HepG2 (cell line): ENCODE data around the gene SSU72. TPM values are rescaled to one million over a fixed set of nuclear protein-coding genes. Genes with fewer than 3 reads are reported as not detected.

Source experiments
- ATAC-seq: fragments of 200-7000 bp; cut with Tn5 transposase; 3 replicates; pipeline ENCODE4 v1.9.1; 2020; ENCODE audit warnings: mild to moderate bottlenecking, moderate library complexity
- BruUV-seq: library from RNA; stranded (reverse); fragments of 400-500 nt; replicated peaks from 2 replicates; lab custom pipeline; 2021; lab: Mats Ljungman, UMichigan
- CTCF ChIA-PET: fragments of 300-600 bp; formaldehyde crosslinking; extraction: SDS; loops from one replicate; lab custom pipeline; 2021; ENCODE audit warnings: low total read pairs, inconsistent platforms, low intra/inter-chr PET ratio; lab: Yijun Ruan, JAX
- POLR2A ChIA-PET: fragments of 350-600 bp; sonication (Branson Sonifier 250); formaldehyde crosslinking; loops from one replicate; lab custom pipeline; 2020; ENCODE audit warnings: antibody characterized with exemption, inconsistent platforms; lab: Yijun Ruan, JAX
- DNase-seq: peaks from one replicate; pipeline ENCODE4 v3.0.0-alpha.2; 2015; ENCODE audit warnings: low spot score
- FAIRE-seq: peaks from 3 replicates; lab custom pipeline; 2011; peaks lifted over from hg19 to GRCh38; lab: Jason Lieb, UNC
- H2AFZ ChIP-seq: one replicate; pipeline ENCODE4 v1.6.1; 2011; ENCODE audit warnings: low read length, inconsistent platforms
- H3K27ac ChIP-seq: fragments of 300-600 bp; 3 replicates; pipeline ENCODE4 v1.8.0; 2011; ENCODE audit warnings: mixed run types, mild to moderate bottlenecking, mixed read lengths, low read length, inconsistent platforms; ENCODE audit not compliant: insufficient read depth; ENCODE audit errors: extremely low read length
- H3K27me3 ChIP-seq, 2 experiments: fragments of 200-600 bp in 1 of 2; 2 replicates in 1 of 2; 3 replicates in 1 of 2; pipeline versions ENCODE4 v1.6.0 to v1.8.0; 2011; ENCODE audit warnings: low read length in 2 of 2, mild to moderate bottlenecking in 2 of 2, moderate library complexity in 2 of 2, inconsistent platforms in 1 of 2; ENCODE audit not compliant: insufficient read depth in 2 of 2, control insufficient read depth in 1 of 2
- H3K36me3 ChIP-seq, 2 experiments: fragments of 200-600 bp in 1 of 2; replicated peaks in 1 of 2; 2 replicates in 1 of 2; 3 replicates in 1 of 2; pipeline versions ENCODE4 v1.5.1 to v1.8.0; 2011; ENCODE audit warnings: low read length in 2 of 2, inconsistent platforms in 1 of 2; ENCODE audit not compliant: insufficient read depth in 2 of 2, control insufficient read depth in 1 of 2
- H3K4me1 ChIP-seq: 2 replicates; pipeline ENCODE4 v1.5.1; 2012; ENCODE audit warnings: low read length, inconsistent platforms; ENCODE audit not compliant: insufficient read depth
- H3K4me2 ChIP-seq: 2 replicates; pipeline ENCODE4 v1.6.0; 2011; ENCODE audit warnings: low read depth, low read length, inconsistent platforms
- H3K4me3 ChIP-seq, 3 experiments: fragments of 200-600 bp in 1 of 3; sonication (generic), shearing (Covaris generic) in 1 of 3; replicated peaks in 1 of 3; 2 replicates each; pipeline ENCODE4 v1.5.1; 2011 to 2016; ENCODE audit warnings: low read length in 3 of 3, inconsistent platforms in 2 of 3, low read depth in 2 of 3, mild to moderate bottlenecking in 2 of 3, control low read depth in 1 of 3, mixed read lengths in 1 of 3; ENCODE audit not compliant: insufficient read depth in 1 of 3
- H3K79me2 ChIP-seq: one replicate; pipeline ENCODE4 v1.6.1; 2011; ENCODE audit warnings: low read length, inconsistent platforms; ENCODE audit not compliant: insufficient read depth
- H3K9ac ChIP-seq: 2 replicates; pipeline ENCODE4 v1.6.0; 2011; ENCODE audit warnings: mild to moderate bottlenecking, low read depth, low read length, inconsistent platforms; ENCODE audit not compliant: insufficient read depth
- H3K9me3 ChIP-seq: 2 replicates; pipeline ENCODE4 v1.5.1; 2012; ENCODE audit warnings: mild to moderate bottlenecking, low read length
- H4K20me1 ChIP-seq: 2 replicates; pipeline ENCODE4 v1.6.0; 2011; ENCODE audit warnings: inconsistent platforms, mild to moderate bottlenecking, low read length, moderate library complexity; ENCODE audit not compliant: insufficient read depth
- ARNT ChIP-seq: fragments of 450-650 bp; IDR thresholded peaks from 2 replicates; pipeline ENCODE4 v1.6.1; 2017
- ATF7-NPFF ChIP-seq: sonication (generic); formaldehyde crosslinking; IDR thresholded peaks from 2 replicates; pipeline ENCODE4 v1.8.1; 2023; ENCODE audit warnings: mild to moderate bottlenecking, low read depth, missing genetic modification reagents, moderate library complexity
- BORCS8-MEF2B ChIP-seq: sonication (generic); formaldehyde crosslinking; IDR thresholded peaks from 2 replicates; pipeline ENCODE4 v1.8.0; 2022; ENCODE audit warnings: mild to moderate bottlenecking, missing genetic modification reagents
- EED ChIP-seq: sonication (generic); formaldehyde crosslinking; IDR thresholded peaks from 2 replicates; pipeline ENCODE4 v1.5.0; 2020; ENCODE audit warnings: mild to moderate bottlenecking, missing genetic modification reagents
- ETV6 ChIP-seq: sonication (generic); formaldehyde crosslinking; conservative IDR thresholded peaks from 2 replicates; pipeline ENCODE4 v1.4.0; 2020; ENCODE audit warnings: missing genetic modification reagents
- HDAC6 ChIP-seq: fragments of 200-600 bp; sonication (generic); IDR thresholded peaks from 2 replicates; pipeline ENCODE4 v1.7.0; 2017; ENCODE audit warnings: mild to moderate bottlenecking, antibody characterized with exemption, low read length, low read depth
- HMG20B ChIP-seq: conservative IDR thresholded peaks from 2 replicates; pipeline ENCODE4 v1.6.1; 2016; ENCODE audit warnings: missing genetic modification reagents, missing compliant biosample characterization
- HOXD1 ChIP-seq: sonication (generic); formaldehyde crosslinking; IDR thresholded peaks from 2 replicates; pipeline ENCODE4 v1.5.0; 2020; ENCODE audit warnings: missing genetic modification reagents
- IRF2 ChIP-seq: IDR thresholded peaks from 2 replicates; pipeline ENCODE4 v1.6.1; 2018; ENCODE audit warnings: missing genetic modification reagents, missing compliant biosample characterization
- JDP2 ChIP-seq: sonication (generic); formaldehyde crosslinking; IDR thresholded peaks from 2 replicates; pipeline ENCODE4 v1.8.1; 2022; ENCODE audit warnings: missing genetic modification reagents, borderline replicate concordance
- MLXIP ChIP-seq: sonication (generic); formaldehyde crosslinking; IDR thresholded peaks from 2 replicates; pipeline ENCODE4 v1.9.0; 2021; ENCODE audit warnings: missing genetic modification reagents, borderline replicate concordance
- NFE2 ChIP-seq: sonication (generic); formaldehyde crosslinking; IDR thresholded peaks from 2 replicates; pipeline ENCODE4 v1.4.0; 2020; ENCODE audit warnings: missing genetic modification reagents
- NRL ChIP-seq: sonication (generic); formaldehyde crosslinking; IDR thresholded peaks from 2 replicates; pipeline ENCODE4 v1.5.0; 2020; ENCODE audit warnings: missing genetic modification reagents, mild to moderate bottlenecking, moderate library complexity, borderline replicate concordance
- PHF21A ChIP-seq: sonication (generic); formaldehyde crosslinking; IDR thresholded peaks from 2 replicates; pipeline ENCODE4 v1.5.0; 2020; ENCODE audit warnings: mild to moderate bottlenecking, missing genetic modification reagents
- POLR2AphosphoS5 ChIP-seq: IDR thresholded peaks from 2 replicates; pipeline ENCODE4 v1.6.1; 2012; ENCODE audit warnings: low read depth, low read length
- SCMH1 ChIP-seq: sonication (generic); formaldehyde crosslinking; IDR thresholded peaks from 2 replicates; pipeline ENCODE4 v1.9.0; 2021; ENCODE audit warnings: missing genetic modification reagents, mild to moderate bottlenecking, borderline replicate concordance
- SOX5 ChIP-seq: IDR thresholded peaks from 2 replicates; pipeline ENCODE4 v1.6.1; 2016; ENCODE audit warnings: borderline replicate concordance
- SP2 ChIP-seq: sonication (generic); formaldehyde crosslinking; IDR thresholded peaks from 2 replicates; pipeline ENCODE4 v1.5.1; 2020; ENCODE audit warnings: mild to moderate bottlenecking, missing genetic modification reagents
- TBP ChIP-seq: sonication (generic); formaldehyde crosslinking; IDR thresholded peaks from 2 replicates; pipeline ENCODE4 v1.5.0; 2020; ENCODE audit warnings: missing genetic modification reagents
- U2AF2 ChIP-seq: fragments of 200-400 bp; formaldehyde crosslinking; IDR thresholded peaks from 2 replicates; pipeline ENCODE4 v1.6.1; 2017; ENCODE audit warnings: low read depth, mild to moderate bottlenecking, low read length
- ZFP1 ChIP-seq: IDR thresholded peaks from 2 replicates; pipeline ENCODE4 v1.6.1; 2016
- ZFP36 ChIP-seq: fragments of 150-350 bp; IDR thresholded peaks from 2 replicates; pipeline ENCODE4 v1.6.1; 2018; ENCODE audit warnings: borderline replicate concordance, low read length, low read depth; ENCODE audit not compliant: partially characterized antibody
- ZNF20 ChIP-seq: sonication (generic); formaldehyde crosslinking; IDR thresholded peaks from 2 replicates; pipeline ENCODE4 v1.4.0; 2020; ENCODE audit warnings: mild to moderate bottlenecking, moderate library complexity, missing genetic modification reagents
- ZNF225 ChIP-seq: sonication (generic); formaldehyde crosslinking; IDR thresholded peaks from 2 replicates; pipeline ENCODE4 v1.4.0; 2020; ENCODE audit warnings: mild to moderate bottlenecking, missing genetic modification reagents
- ZNF317 ChIP-seq: sonication (generic); formaldehyde crosslinking; IDR thresholded peaks from 2 replicates; pipeline ENCODE4 v1.5.0; 2020; ENCODE audit warnings: mild to moderate bottlenecking, missing genetic modification reagents
- ZNF547 ChIP-seq: sonication (generic); formaldehyde crosslinking; IDR thresholded peaks from 2 replicates; pipeline ENCODE4 v1.5.1; 2020; ENCODE audit warnings: mild to moderate bottlenecking, missing genetic modification reagents
- ZNF615 ChIP-seq: sonication (generic); formaldehyde crosslinking; IDR thresholded peaks from 2 replicates; pipeline ENCODE4 v1.5.0; 2020; ENCODE audit warnings: mild to moderate bottlenecking, missing genetic modification reagents, borderline replicate concordance
- ZNF761 ChIP-seq: sonication (generic); formaldehyde crosslinking; conservative IDR thresholded peaks from 2 replicates; pipeline ENCODE4 v1.4.0; 2020; ENCODE audit warnings: mild to moderate bottlenecking, missing genetic modification reagents
- WGBS: methylation state at CpG from one replicate; pipeline ENCODE4 v1.1.6; 2017; ENCODE audit warnings: low lambda C conversion rate; 5-methylcytosine and 5-hydroxymethylcytosine counted together
- in situ Hi-C: cut with HindIII; loops from 2 replicates; pipeline ENCODE4 v1.10.0; 2017; ENCODE audit warnings: low pct_unique_long_range_greater_than_20kb; ENCODE audit not compliant: extremely low pct_ligation_motif_present
- intact Hi-C: fragments of 100-400 bp; cut with micrococcal nuclease; formaldehyde crosslinking; loops from one replicate; pipeline ENCODE4 v1.10.0; 2022; ENCODE audit not compliant: unreplicated experiment
- polyA plus RNA-seq, 8 experiments: library from polyadenylated mRNA; depleted of rRNA in 3 of 8; stranded (reverse) in 7 of 8; unstranded in 1 of 8; fragments of >200 nt; fragmentation: Illumina TruSeq in 4 of 8; extraction: Trizol in 4 of 8; gene quantifications; 2 replicates each; pipeline versions ENCODE4 v1.2.1 to v1.2.3, GENCODE V29; 2011 to 2016; ENCODE audit warnings: low read depth in 4 of 8, missing spikeins in 1 of 8, mixed read lengths in 1 of 8; ENCODE audit not compliant: insufficient read depth in 1 of 8
- total RNA-seq, 5 experiments: library from RNA; depleted of rRNA; stranded (reverse); fragments of >200 nt; fragmentation: Illumina TruSeq; extraction: Trizol; gene quantifications; 2 replicates each; pipeline ENCODE4 v1.2.3, GENCODE V29; 2016; ENCODE audit warnings: low read depth in 1 of 5
- TF ChIP-seq, protein P1 (sequence below): IDR thresholded peaks from 2 replicates; pipeline ENCODE4 v1.6.1; 2016; ENCODE audit warnings: missing biosample characterization, missing genetic modification reagents, low read depth

The SSU72 gene
- total and polyA plus RNA-seq, 2 of the 13 experiments (the other 11 are each of a cell fraction or from before 2014, with no cell fraction given), result 42.8 to 67.1 TPM

GRCh38 chr1:1606232-1606631, 31.6 kb upstream of the SSU72 start:
- H3K36me3 ChIP-seq, result no peaks in the 10 kb centered on the region

GRCh38 chr1:1605724-1606123, 31.1 kb upstream of the SSU72 start:
- Histone ChIP-seq H3K27ac (no peak overlapping the region), H3K36me3 (no peaks in the 10 kb centered on the region), H2AFZ (no peak overlapping the region), H3K9me3 (no peaks in the 10 kb centered on the region), H3K27me3 (peaks cover 1 to 4% of the 10 kb centered on the region in 2 experiments; a peak in 2 of 5 replicates), H3K79me2 (no peaks in the 10 kb centered on the region), H4K20me1 (no peaks in the 10 kb centered on the region), H3K4me1 (peaks cover 36% of the 10 kb centered on the region), H3K9ac (no peak overlapping the region), H3K4me2 (no peak overlapping the region), H3K4me3 (no peak overlapping the region)
- intact Hi-C loops, result no loop called here
- 73% methylated on average over 16 of the region's 17 CpGs for WGBS
- FAIRE-seq (no peak), DNase-seq (no peak), ATAC-seq (no peak)
- in situ Hi-C loops, result no loop called here
- ChIA-PET CTCF (no interaction called here), POLR2A (no interaction called here)
- BruUV-seq, result no TSS peak
- TF ChIP-seq ZNF761 (CRISPR knock-in tag), result no peak
- no peak for TF ChIP-seq SP2 (CRISPR knock-in tag)
- no peak for TF ChIP-seq U2AF2
- no peak for TF ChIP-seq TBP (CRISPR knock-in tag)
- no peak for TF ChIP-seq MLXIP
- no peak for TF ChIP-seq PHF21A (CRISPR knock-in tag)
- TF ChIP-seq SOX5 (CRISPR knock-in tag), result no peak
- no peak for TF ChIP-seq SCMH1
- no peak for TF ChIP-seq ZFP36
- TF ChIP-seq, protein P1, sequence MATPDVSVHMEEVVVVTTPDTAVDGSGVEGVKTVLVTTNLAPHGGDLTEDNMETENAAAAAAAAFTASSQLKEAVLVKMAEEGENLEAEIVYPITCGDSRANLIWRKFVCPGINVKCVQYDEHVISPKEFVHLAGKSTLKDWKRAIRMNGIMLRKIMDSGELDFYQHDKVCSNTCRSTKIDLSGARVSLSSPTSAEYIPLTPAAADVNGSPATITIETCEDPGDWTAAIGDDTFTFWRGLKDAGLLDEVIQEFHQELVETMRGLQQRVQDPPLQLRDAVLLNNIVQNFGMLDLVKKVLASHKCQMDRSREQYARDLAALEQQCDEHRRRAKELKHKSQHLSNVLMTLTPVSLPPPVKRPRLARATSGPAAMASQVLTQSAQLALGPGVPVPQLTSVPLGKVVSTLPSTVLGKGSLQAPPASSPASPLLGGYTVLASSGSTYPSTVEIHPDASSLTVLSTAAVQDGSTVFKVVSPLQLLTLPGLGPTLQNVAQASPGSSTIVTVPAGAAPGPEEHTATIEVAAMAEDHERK, result no peak

More at GRCh38 chr1:1606232-1606631, 31.6 kb upstream of the SSU72 start:
- in situ Hi-C loops (no loop called here), intact Hi-C loops (no loop called here)
- Histone ChIP-seq H3K4me3 (no peak overlapping the region), H4K20me1 (no peaks in the 10 kb centered on the region), H3K27me3 (peaks cover 0 to 1% of the 10 kb centered on the region in 2 experiments; a peak in 2 of 5 replicates), H3K79me2 (no peaks in the 10 kb centered on the region), H3K9me3 (no peaks in the 10 kb centered on the region), H3K27ac (no peak overlapping the region), H2AFZ (no peak overlapping the region), H3K4me2 (no peak overlapping the region), H3K4me1 (peaks cover 36% of the 10 kb centered on the region), H3K9ac (no peak overlapping the region)
- BruUV-seq, result no TSS peak
- no peak for FAIRE-seq
- ChIA-PET CTCF (no interaction called here), POLR2A (no interaction called here)
- 65% methylated on average over 4 of the region's 13 CpGs for WGBS
- ATAC-seq, result no peak
- no peak for DNase-seq
- TF ChIP-seq HOXD1, result no peak
- no peak for TF ChIP-seq ETV6 (CRISPR knock-in tag)
- TF ChIP-seq ZNF317 (CRISPR knock-in tag), result no peak
- no peak for TF ChIP-seq NRL (CRISPR knock-in tag)
- no peak for TF ChIP-seq ZFP1 (CRISPR knock-in tag)
- TF ChIP-seq ZNF225 (CRISPR knock-in tag), result no peak
- no peak for TF ChIP-seq HDAC6
- no peak for TF ChIP-seq JDP2
- TF ChIP-seq ATF7-NPFF (CRISPR knock-in tag), result no peak
- no peak for TF ChIP-seq IRF2 (CRISPR knock-in tag)
- TF ChIP-seq ZNF547 (CRISPR knock-in tag), result no peak
- no peak for TF ChIP-seq ZNF20 (CRISPR knock-in tag)
- TF ChIP-seq POLR2AphosphoS5, result no peak
- no peak for TF ChIP-seq ZNF615 (CRISPR knock-in tag)
- no peak for TF ChIP-seq NFE2 (CRISPR knock-in tag)
- TF ChIP-seq HMG20B, result no peak
- TF ChIP-seq ARNT, result no peak
- no peak for TF ChIP-seq EED (CRISPR knock-in tag)
- no peak for TF ChIP-seq BORCS8-MEF2B
